Liver (tissue), 9 donors: ENCODE data around the gene OSTN. TPM values are rescaled to one million over a fixed set of nuclear protein-coding genes. Genes with fewer than 3 reads are reported as not detected.

Source experiments
- DNase-seq: peaks from one replicate; pipeline ENCODE4 v3.0.0-alpha.2; 2017; ENCODE audit warnings: low spot score
- H3K27ac ChIP-seq, 2 donors: one replicate each; pipeline ENCODE4 v1.7.0; 2013; ENCODE audit warnings: inconsistent platforms in 2 of 2, low read length in 2 of 2, control low read depth in 1 of 2, low read depth in 1 of 2, mild to moderate bottlenecking in 1 of 2
- H3K27me3 ChIP-seq, 4 donors: one replicate each; pipeline versions ENCODE4 v1.6.1 to v1.7.0; 2013; ENCODE audit warnings: low read length in 3 of 4, inconsistent platforms in 1 of 4, mild to moderate bottlenecking in 1 of 4, moderate library complexity in 1 of 4; ENCODE audit not compliant: control insufficient read depth in 4 of 4, insufficient read depth in 4 of 4
- H3K36me3 ChIP-seq, 4 donors: one replicate each; pipeline versions ENCODE4 v1.6.1 to v1.7.0; 2013; ENCODE audit warnings: low read length in 3 of 4, mild to moderate bottlenecking in 3 of 4, low read depth in 1 of 4, moderate library complexity in 1 of 4; ENCODE audit not compliant: control insufficient read depth in 4 of 4, insufficient read depth in 3 of 4
- H3K4me1 ChIP-seq, 4 donors: one replicate each; pipeline versions ENCODE4 v1.6.1 to v1.7.0; 2013; ENCODE audit warnings: low read length in 3 of 4, mild to moderate bottlenecking in 3 of 4, moderate library complexity in 1 of 4; ENCODE audit not compliant: control insufficient read depth in 4 of 4, insufficient read depth in 4 of 4
- H3K4me3 ChIP-seq, 3 donors: one replicate each; pipeline versions ENCODE4 v1.6.1 to v1.7.0; 2013; ENCODE audit warnings: low read length in 3 of 3, control low read depth in 1 of 3, low read depth in 1 of 3, mild to moderate bottlenecking in 1 of 3
- H3K9ac ChIP-seq, 2 donors: one replicate each; pipeline ENCODE4 v1.7.0; 2013; ENCODE audit warnings: low read length in 2 of 2, mild to moderate bottlenecking in 2 of 2, moderate library complexity in 2 of 2, control low read depth in 1 of 2, low read depth in 1 of 2
- H3K9me3 ChIP-seq, 4 donors: one replicate each; pipeline versions ENCODE4 v1.6.1 to v1.7.0; 2013; ENCODE audit warnings: low read length in 3 of 4; ENCODE audit not compliant: control insufficient read depth in 4 of 4
- EGR1 ChIP-seq, 2 donors: IDR thresholded peaks; 2 replicates each; pipeline ENCODE4 v1.6.1; 2016 to 2018; ENCODE audit warnings: antibody characterized with exemption in 2 of 2, low read depth in 2 of 2
- FOXA1 ChIP-seq: IDR thresholded peaks from 2 replicates; pipeline ENCODE4 v1.6.1; 2016; ENCODE audit warnings: antibody characterized with exemption
- FOXA2 ChIP-seq: IDR thresholded peaks from 2 replicates; pipeline ENCODE4 v1.6.1; 2016; ENCODE audit warnings: antibody characterized with exemption
- GABPA ChIP-seq, 2 donors: IDR thresholded peaks in 1 of 2; conservative IDR thresholded peaks in 1 of 2; 2 replicates each; pipeline ENCODE4 v1.6.1; 2016; ENCODE audit warnings: antibody characterized with exemption in 2 of 2, mild to moderate bottlenecking in 1 of 2, moderate library complexity in 1 of 2
- HNF4A ChIP-seq, 2 donors: conservative IDR thresholded peaks; 2 replicates each; pipeline ENCODE4 v1.6.1; 2016; ENCODE audit warnings: antibody characterized with exemption in 2 of 2, mild to moderate bottlenecking in 2 of 2
- HNF4G ChIP-seq: IDR thresholded peaks from 2 replicates; pipeline ENCODE4 v1.6.1; 2016; ENCODE audit warnings: antibody characterized with exemption
- JUND ChIP-seq, 2 donors: IDR thresholded peaks; 2 replicates each; pipeline ENCODE4 v1.6.1; 2016; ENCODE audit warnings: antibody characterized with exemption in 2 of 2
- MAX ChIP-seq: IDR thresholded peaks from 2 replicates; pipeline ENCODE4 v1.6.1; 2016; ENCODE audit warnings: antibody characterized with exemption
- NR2F2 ChIP-seq: IDR thresholded peaks from 2 replicates; pipeline ENCODE4 v1.6.1; 2016; ENCODE audit warnings: antibody characterized with exemption
- RAD21 ChIP-seq, 2 donors: IDR thresholded peaks; 2 replicates each; pipeline ENCODE4 v1.6.1; 2016; ENCODE audit warnings: antibody characterized with exemption in 2 of 2, mild to moderate bottlenecking in 2 of 2
- REST ChIP-seq: IDR thresholded peaks from 2 replicates; pipeline ENCODE4 v1.6.1; 2016; ENCODE audit warnings: antibody characterized with exemption, mild to moderate bottlenecking
- RXRA ChIP-seq, 2 donors: IDR thresholded peaks; 2 replicates each; pipeline ENCODE4 v1.6.1; 2017 to 2018; ENCODE audit warnings: antibody characterized with exemption in 2 of 2, mild to moderate bottlenecking in 1 of 2
- SP1 ChIP-seq: IDR thresholded peaks from 2 replicates; pipeline ENCODE4 v1.6.1; 2018; ENCODE audit warnings: antibody characterized with exemption, mild to moderate bottlenecking
- TAF1 ChIP-seq: conservative IDR thresholded peaks from 2 replicates; pipeline ENCODE4 v1.6.1; 2016; ENCODE audit warnings: antibody characterized with exemption, mild to moderate bottlenecking
- YY1 ChIP-seq: IDR thresholded peaks from 2 replicates; pipeline ENCODE4 v1.6.1; 2016; ENCODE audit warnings: antibody characterized with exemption, mild to moderate bottlenecking
- ZBTB33 ChIP-seq: IDR thresholded peaks from 2 replicates; pipeline ENCODE4 v1.6.1; 2016; ENCODE audit warnings: antibody characterized with exemption
- WGBS: extraction: QIAGEN DNeasy Blood & Tissue Kit; methylation state at CpG from one replicate; pipeline ENCODE4 v1.1.7; 2013; 5-methylcytosine and 5-hydroxymethylcytosine counted together
- polyA plus RNA-seq, 2 donors: library from polyadenylated mRNA; stranded (reverse) in 1 of 2; unstranded in 1 of 2; fragments of 200-250 nt in 1 of 2; fragments of >200 nt in 1 of 2; fragmentation: Nextera tagmentation in 1 of 2; extraction: Ambion mirVana in 1 of 2; gene quantifications; one replicate each; pipeline versions ENCODE4 v1.2.1 to v1.2.3, GENCODE V29; 2013 to 2015
- total RNA-seq, 2 donors: library from RNA; depleted of rRNA; stranded (reverse); fragments of >200 nt; gene quantifications; one replicate each; pipeline ENCODE4 v1.2.3, GENCODE V29; 2014
- TF ChIP-seq, protein P1 (sequence below): IDR thresholded peaks from 2 replicates; pipeline ENCODE4 v1.6.1; 2016; ENCODE audit warnings: antibody characterized with exemption
- TF ChIP-seq, protein P2 (sequence below): fragments of 150-350 bp; IDR thresholded peaks from 2 replicates; pipeline ENCODE4 v1.5.1; 2017; ENCODE audit warnings: improper control_type of control experiment, low read depth, low read length; ENCODE audit not compliant: missing input control
- donor health status: healthy.
- donor health status: healthy.
- donor health status: healthy.
- donor health status: healthy.
- donor health status: healthy.

OSTN gene
- total and polyA plus RNA-seq, 4 donors = not detected

DNA sequence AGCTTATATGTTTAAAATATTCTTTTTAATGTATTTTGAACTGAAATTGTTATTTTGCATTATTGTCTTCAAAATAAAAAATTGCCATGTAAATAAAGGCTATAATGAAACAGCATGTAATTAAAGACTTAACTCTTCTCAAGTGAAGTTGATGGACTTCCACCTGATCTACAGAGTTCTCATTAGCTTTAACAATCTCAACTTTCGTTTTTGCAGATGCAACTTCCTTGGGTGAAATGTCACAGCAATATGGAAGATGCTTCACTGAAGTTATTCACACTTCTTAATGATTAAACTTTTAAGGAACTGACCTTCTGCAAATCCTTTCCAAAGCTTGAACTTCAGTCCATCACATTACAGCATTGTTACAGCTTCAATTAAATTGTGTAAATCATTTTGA lies 63.6 kb downstream of the OSTN start:
- no peak overlapping the region for H3K4me3 ChIP-seq
- whole genome bisulfite sequencing = 61% methylated on average over 1 of the region's 1 CpG
- H3K4me1 ChIP-seq = peaks cover 0 to 12% (median 6%) of the 10 kb centered on the region in 4 donors
- H3K9me3 ChIP-seq = no peaks in the 10 kb centered on the region
- H3K9ac ChIP-seq = no peak overlapping the region
- H3K36me3 ChIP-seq = no peaks in the 10 kb centered on the region
- no peak overlapping the region for H3K27ac ChIP-seq
- H3K27me3 ChIP-seq = no peaks in the 10 kb centered on the region
- DNase-seq = no peak
- TF ChIP-seq HNF4A (conservative IDR thresholded peaks at IDR 0.05) (no peak), NR2F2 (no peak), HNF4G (no peak), EGR1 (IDR thresholded peaks at IDR 0.05; ENCODE audit: low read depth in 2 of 2) (no peak), ZBTB33 (no peak), YY1 (no peak), TAF1 (no peak), RXRA (IDR thresholded peaks at IDR 0.05) (no peak), REST (no peak), GABPA (IDR thresholded peaks at IDR 0.05 in 1 of 2, conservative IDR thresholded peaks at IDR 0.05 in 1 of 2) (no peak), MAX (no peak), FOXA1 (no peak), FOXA2 (no peak), SP1 (no peak), RAD21 (IDR thresholded peaks at IDR 0.05) (no peak), JUND (IDR thresholded peaks at IDR 0.05) (no peak)
- TF ChIP-seq, protein P1, sequence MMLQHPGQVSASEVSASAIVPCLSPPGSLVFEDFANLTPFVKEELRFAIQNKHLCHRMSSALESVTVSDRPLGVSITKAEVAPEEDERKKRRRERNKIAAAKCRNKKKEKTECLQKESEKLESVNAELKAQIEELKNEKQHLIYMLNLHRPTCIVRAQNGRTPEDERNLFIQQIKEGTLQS = no peak
- TF ChIP-seq, protein P2, sequence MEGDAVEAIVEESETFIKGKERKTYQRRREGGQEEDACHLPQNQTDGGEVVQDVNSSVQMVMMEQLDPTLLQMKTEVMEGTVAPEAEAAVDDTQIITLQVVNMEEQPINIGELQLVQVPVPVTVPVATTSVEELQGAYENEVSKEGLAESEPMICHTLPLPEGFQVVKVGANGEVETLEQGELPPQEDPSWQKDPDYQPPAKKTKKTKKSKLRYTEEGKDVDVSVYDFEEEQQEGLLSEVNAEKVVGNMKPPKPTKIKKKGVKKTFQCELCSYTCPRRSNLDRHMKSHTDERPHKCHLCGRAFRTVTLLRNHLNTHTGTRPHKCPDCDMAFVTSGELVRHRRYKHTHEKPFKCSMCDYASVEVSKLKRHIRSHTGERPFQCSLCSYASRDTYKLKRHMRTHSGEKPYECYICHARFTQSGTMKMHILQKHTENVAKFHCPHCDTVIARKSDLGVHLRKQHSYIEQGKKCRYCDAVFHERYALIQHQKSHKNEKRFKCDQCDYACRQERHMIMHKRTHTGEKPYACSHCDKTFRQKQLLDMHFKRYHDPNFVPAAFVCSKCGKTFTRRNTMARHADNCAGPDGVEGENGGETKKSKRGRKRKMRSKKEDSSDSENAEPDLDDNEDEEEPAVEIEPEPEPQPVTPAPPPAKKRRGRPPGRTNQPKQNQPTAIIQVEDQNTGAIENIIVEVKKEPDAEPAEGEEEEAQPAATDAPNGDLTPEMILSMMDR = no peak

DNA sequence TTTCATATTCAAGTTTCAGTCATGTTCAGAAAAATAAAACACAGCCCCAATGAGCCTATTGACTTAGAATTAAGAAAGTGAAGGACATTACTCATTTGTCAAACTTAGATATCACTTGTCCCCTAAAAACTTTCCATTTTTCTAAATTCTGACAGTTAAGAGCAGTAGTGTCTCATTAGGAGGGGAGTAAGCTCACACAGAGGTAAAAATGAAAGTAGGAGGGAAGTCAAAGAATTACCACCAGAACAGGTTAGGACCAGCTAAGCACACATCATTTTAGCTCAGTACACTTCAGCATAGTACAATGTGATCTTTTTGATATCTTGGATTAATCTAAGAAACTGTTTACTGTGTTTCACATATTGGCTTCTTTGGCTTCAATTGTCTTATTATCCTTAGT lies 64.3 kb downstream of the OSTN start:
- no peak overlapping the region for H3K27ac ChIP-seq
- no peaks in the 10 kb centered on the region for H3K27me3 ChIP-seq
- no peak for DNase-seq
- no peak overlapping the region for H3K9ac ChIP-seq
- no peaks in the 10 kb centered on the region for H3K9me3 ChIP-seq
- no peak overlapping the region for H3K4me3 ChIP-seq
- H3K4me1 ChIP-seq = peaks cover 0 to 12% (median 6%) of the 10 kb centered on the region in 4 donors
- H3K36me3 ChIP-seq = no peaks in the 10 kb centered on the region
- TF ChIP-seq YY1 (no peak), ZBTB33 (no peak), REST (no peak)
